Urinary bladder (tissue), 4 donors: ENCODE measurements around the gene OXCT1. TPM values are rescaled to one million over a fixed set of nuclear protein-coding genes. Genes with fewer than 3 reads are reported as not detected.

ENCODE experiments used
- DNase-seq: peaks from one replicate; pipeline ENCODE4 v3.0.0-alpha.2; 2015; ENCODE audit errors: extremely low spot score
- H3K27ac ChIP-seq: one replicate; pipeline ENCODE4 v1.5.1; 2013; ENCODE audit warnings: low read depth, mild to moderate bottlenecking, moderate library complexity
- H3K36me3 ChIP-seq: one replicate; pipeline ENCODE4 v1.6.1; 2013; ENCODE audit warnings: mild to moderate bottlenecking, moderate library complexity; ENCODE audit not compliant: insufficient read depth
- H3K4me1 ChIP-seq: one replicate; pipeline ENCODE4 v1.6.1; 2013; ENCODE audit warnings: mild to moderate bottlenecking, moderate library complexity; ENCODE audit not compliant: insufficient read depth
- H3K4me3 ChIP-seq: one replicate; pipeline ENCODE4 v1.5.1; 2013; ENCODE audit warnings: low read depth, low read length
- WGBS: extraction: QIAGEN DNeasy Blood & Tissue Kit; methylation state at CpG from one replicate; pipeline ENCODE4 v1.1.7; 2013; 5-methylcytosine and 5-hydroxymethylcytosine counted together
- polyA plus RNA-seq: library from polyadenylated mRNA; stranded (reverse); fragments of 200-250 nt; gene quantifications from one replicate; pipeline ENCODE4 v1.2.3, GENCODE V29; 2013
- total RNA-seq: library from RNA; depleted of rRNA; stranded (reverse); fragments of >200 nt; gene quantifications from one replicate; pipeline ENCODE4 v1.2.3, GENCODE V29; 2014
- donor health status: healthy with polysubstance abuse.
- donor health status: healthy.

Gene OXCT1
- total and polyA plus RNA-seq, 2 donors: 23.7 to 26.3 TPM

GRCh38 chr5:41794471-41794870, 75.8 kb downstream of the OXCT1 start:
- peak; percentile 50 for DNase-seq
- WGBS: 17% methylated on average over 4 of the region's 4 CpGs

GRCh38 chr5:41793141-41793770, 77.0 kb downstream of the OXCT1 start:
- Histone ChIP-seq H3K27ac (no peak overlapping the region), H3K4me1 (no peaks in the 10 kb centered on the region), H3K4me3 (no peak overlapping the region), H3K36me3 (peaks cover 1% of the 10 kb centered on the region)
- 48% methylated on average over 3 of the region's 3 CpGs for WGBS
- peak; percentile 67 for DNase-seq

More at GRCh38 chr5:41794471-41794870, 75.8 kb downstream of the OXCT1 start:
- H3K4me1 ChIP-seq: no peaks in the 10 kb centered on the region
- no peak overlapping the region for H3K27ac ChIP-seq
- no peak overlapping the region for H3K4me3 ChIP-seq
- peaks cover 1% of the 10 kb centered on the region for H3K36me3 ChIP-seq

GRCh38 chr5:41790038-41790776, 80.0 kb downstream of the OXCT1 start:
- Histone ChIP-seq H3K4me1 (no peaks in the 10 kb centered on the region), H3K27ac (no peak overlapping the region), H3K4me3 (no peak overlapping the region), H3K36me3 (no peaks in the 10 kb centered on the region)
- 66% methylated on average over 6 of the region's 6 CpGs for WGBS
- no peak for DNase-seq

- 77% methylated on average over 1 of the region's 1 CpG for WGBS
- Histone ChIP-seq H3K27ac (no peak overlapping the region), H3K4me1 (no peaks in the 10 kb centered on the region), H3K4me3 (no peak overlapping the region), H3K36me3 (no peaks in the 10 kb centered on the region)
- DNase-seq: no peak
These were observed 80.8 kb downstream of the OXCT1 start for GRCh38 chr5:41789434-41789833.

- WGBS: 17% methylated on average over 2 of the region's 2 CpGs
- DNase-seq: no peak
- no peaks in the 10 kb centered on the region for H3K4me1 ChIP-seq
- H3K36me3 ChIP-seq: no peaks in the 10 kb centered on the region
- H3K27ac ChIP-seq: no peak overlapping the region
- H3K4me3 ChIP-seq: no peak overlapping the region
These were observed 81.3 kb downstream of the OXCT1 start for GRCh38 chr5:41788941-41789368.

- WGBS: 83% methylated on average over 2 of the region's 2 CpGs
- Histone ChIP-seq H3K27ac (no peak overlapping the region), H3K36me3 (no peaks in the 10 kb centered on the region), H3K4me3 (no peak overlapping the region), H3K4me1 (no peaks in the 10 kb centered on the region)
- DNase-seq: no peak
These were observed 83.0 kb downstream of the OXCT1 start for GRCh38 chr5:41787265-41787664.

GRCh38 chr5:41785061-41785460, 85.2 kb downstream of the OXCT1 start:
- no peaks in the 10 kb centered on the region for H3K36me3 ChIP-seq
- DNase-seq: no peak
- no peak overlapping the region for H3K27ac ChIP-seq
- H3K4me3 ChIP-seq: no peak overlapping the region
- H3K4me1 ChIP-seq: no peaks in the 10 kb centered on the region

- no peak for DNase-seq
- Histone ChIP-seq H3K27ac (no peak overlapping the region), H3K4me3 (no peak overlapping the region), H3K4me1 (no peaks in the 10 kb centered on the region), H3K36me3 (no peaks in the 10 kb centered on the region)
- 87% methylated on average over 3 of the region's 3 CpGs for WGBS
These were observed 91.8 kb downstream of the OXCT1 start for GRCh38 chr5:41778410-41778809.

GRCh38 chr5:41776435-41776834, 93.8 kb downstream of the OXCT1 start:
- DNase-seq: no peak
- Histone ChIP-seq H3K36me3 (no peaks in the 10 kb centered on the region), H3K4me3 (no peak overlapping the region), H3K4me1 (no peaks in the 10 kb centered on the region), H3K27ac (no peak overlapping the region)
- 37% methylated on average over 2 of the region's 2 CpGs for WGBS

- Histone ChIP-seq H3K36me3 (no peaks in the 10 kb centered on the region), H3K27ac (no peak overlapping the region), H3K4me1 (no peaks in the 10 kb centered on the region), H3K4me3 (no peak overlapping the region)
- whole genome bisulfite sequencing: 98% methylated on average over 1 of the region's 1 CpG
- DNase-seq: no peak
These were observed 96.4 kb downstream of the OXCT1 start for GRCh38 chr5:41773799-41774198.

GRCh38 chr5:41772785-41773442, 97.3 kb downstream of the OXCT1 start:
- no peak overlapping the region for H3K27ac ChIP-seq
- no peak overlapping the region for H3K4me3 ChIP-seq
- no peak for DNase-seq
- H3K4me1 ChIP-seq: no peaks in the 10 kb centered on the region
- no peaks in the 10 kb centered on the region for H3K36me3 ChIP-seq
- WGBS: 86% methylated on average over 4 of the region's 4 CpGs

- no peak overlapping the region for H3K4me3 ChIP-seq
- H3K4me1 ChIP-seq: no peaks in the 10 kb centered on the region
- WGBS: 92% methylated on average over 2 of the region's 2 CpGs
- H3K27ac ChIP-seq: no peak overlapping the region
- DNase-seq: no peak
- no peaks in the 10 kb centered on the region for H3K36me3 ChIP-seq
These were observed 98.2 kb downstream of the OXCT1 start for GRCh38 chr5:41772056-41772455.

- H3K4me1 ChIP-seq: no peaks in the 10 kb centered on the region
- no peak overlapping the region for H3K27ac ChIP-seq
- no peak for DNase-seq
- no peaks in the 10 kb centered on the region for H3K36me3 ChIP-seq
- no peak overlapping the region for H3K4me3 ChIP-seq
These were observed 99.4 kb downstream of the OXCT1 start for GRCh38 chr5:41770799-41771198.

- Histone ChIP-seq H3K4me1 (no peaks in the 10 kb centered on the region), H3K36me3 (no peaks in the 10 kb centered on the region), H3K4me3 (no peak overlapping the region), H3K27ac (no peak overlapping the region)
- DNase-seq: no peak
- 98% methylated on average over 5 of the region's 5 CpGs for WGBS
These were observed 101.5 kb downstream of the OXCT1 start for GRCh38 chr5:41768692-41769091.
